B cell (primary cell): ENCODE measurements around the gene TRANK1.

Experiments used
- CTCF ChIP-seq: fragments of 200-600 bp; IDR thresholded peaks from one replicate; pipeline ENCODE4 v1.8.0; 2022; ENCODE audit warnings: antibody characterized with exemption, mild to moderate bottlenecking
- EZH2 ChIP-seq: IDR thresholded peaks from 2 replicates; pipeline ENCODE4 v1.6.1; 2012; ENCODE audit warnings: borderline replicate concordance, low read depth, mild to moderate bottlenecking, moderate library complexity, low read length; ENCODE audit not compliant: insufficient read depth, poor library complexity, severe bottlenecking

GRCh38 chr3:36900474-36901443 lies 44.1 kb downstream of the TRANK1 start:
- TF ChIP-seq CTCF (no peak), EZH2 (no peak)
